ENCODE results near the gene KRTAP6-3. TPM values are rescaled to one million over a fixed set of nuclear protein-coding genes. Genes with fewer than 3 reads are reported as not detected.

Gene KRTAP6-3
- total and polyA plus RNA-seq, 2 of the 13 experiments (the other 11 are each of a cell fraction or from before 2014, with no cell fraction given), result not detected

GRCh38 chr21:30561957-30562356, 30.3 kb upstream of the KRTAP6-3 start:
- H3K36me3 ChIP-seq (replicated peaks in 1 of 2; ENCODE audit: control insufficient read depth in 1 of 2, insufficient read depth in 2 of 2, low read length in 2 of 2), result no peaks in the 10 kb centered on the region
- H3K4me2 ChIP-seq (ENCODE audit: low read depth, low read length), result no peak overlapping the region
- ATAC-seq (no peak), DNase-seq (ENCODE audit: low spot score) (no peak), FAIRE-seq (no peak)
- H4K20me1 ChIP-seq (ENCODE audit: insufficient read depth, low read length), result no peaks in the 10 kb centered on the region
- H3K9me3 ChIP-seq (ENCODE audit: low read length), result peaks cover 83% of the 10 kb centered on the region
- CTCF ChIA-PET (ENCODE audit: low intra/inter-chr PET ratio, low total read pairs), result no interaction called here
- WGBS (ENCODE audit: low lambda C conversion rate), result 13% methylated on average over 2 of the region's 2 CpGs
- no peak overlapping the region for H3K27ac ChIP-seq (ENCODE audit: extremely low read length, insufficient read depth, low read length)
- H3K27me3 ChIP-seq (ENCODE audit: control insufficient read depth in 1 of 2, insufficient read depth in 2 of 2, low read length in 2 of 2), result no peaks in the 10 kb centered on the region
- intact Hi-C loops (cut with micrococcal nuclease; ENCODE audit: unreplicated experiment), result no loop called here
- BruUV-seq (replicated peaks), result no TSS peak
- H2AFZ ChIP-seq (ENCODE audit: low read length), result no peak overlapping the region
- in situ Hi-C loops (cut with HindIII; ENCODE audit: extremely low pct_ligation_motif_present, low pct_unique_long_range_greater_than_20kb), result no loop called here
- TF ChIP-seq CEBPB (IDR thresholded peaks at IDR 0.05; ENCODE audit: borderline replicate concordance, low read depth, low read length), result peak; percentile 62
- TF ChIP-seq ZBTB21 (CRISPR knock-in tag; IDR thresholded peaks at IDR 0.05), result no peak
- H3K79me2 ChIP-seq (ENCODE audit: insufficient read depth, low read length), result no peaks in the 10 kb centered on the region
- H3K9ac ChIP-seq (ENCODE audit: insufficient read depth, low read depth, low read length), result no peak overlapping the region
- H3K4me3 ChIP-seq (replicated peaks in 1 of 3; ENCODE audit: insufficient read depth in 1 of 3, low read depth in 2 of 3, low read length in 3 of 3), result no peak overlapping the region
- POLR2A ChIA-PET, result no interaction called here
- no peaks in the 10 kb centered on the region for H3K4me1 ChIP-seq (ENCODE audit: insufficient read depth, low read length)

- H3K27ac ChIP-seq (ENCODE audit: extremely low read length, insufficient read depth, low read length), result no peak overlapping the region
- no peak overlapping the region for H3K4me3 ChIP-seq (replicated peaks in 1 of 3; ENCODE audit: insufficient read depth in 1 of 3, low read depth in 2 of 3, low read length in 3 of 3)
- no peak overlapping the region for H3K9ac ChIP-seq (ENCODE audit: insufficient read depth, low read depth, low read length)
- POLR2A ChIA-PET, result no interaction called here
- in situ Hi-C loops (cut with HindIII; ENCODE audit: extremely low pct_ligation_motif_present, low pct_unique_long_range_greater_than_20kb) (no loop called here), intact Hi-C loops (cut with micrococcal nuclease; ENCODE audit: unreplicated experiment) (no loop called here)
- CTCF ChIA-PET (ENCODE audit: low intra/inter-chr PET ratio, low total read pairs), result no interaction called here
- ATAC-seq (no peak), FAIRE-seq (no peak), DNase-seq (ENCODE audit: low spot score) (no peak)
- H3K79me2 ChIP-seq (ENCODE audit: insufficient read depth, low read length), result no peaks in the 10 kb centered on the region
- BruUV-seq (replicated peaks), result no TSS peak
- H3K4me1 ChIP-seq (ENCODE audit: insufficient read depth, low read length), result no peaks in the 10 kb centered on the region
- no peaks in the 10 kb centered on the region for H3K27me3 ChIP-seq (ENCODE audit: control insufficient read depth in 1 of 2, insufficient read depth in 2 of 2, low read length in 2 of 2)
- WGBS (ENCODE audit: low lambda C conversion rate), result 19% methylated on average over 6 of the region's 6 CpGs
- H3K36me3 ChIP-seq (replicated peaks in 1 of 2; ENCODE audit: control insufficient read depth in 1 of 2, insufficient read depth in 2 of 2, low read length in 2 of 2), result no peaks in the 10 kb centered on the region
- H3K9me3 ChIP-seq (ENCODE audit: low read length), result peaks cover 83% of the 10 kb centered on the region
- no peak overlapping the region for H3K4me2 ChIP-seq (ENCODE audit: low read depth, low read length)
- H4K20me1 ChIP-seq (ENCODE audit: insufficient read depth, low read length), result no peaks in the 10 kb centered on the region
- no peak overlapping the region for H2AFZ ChIP-seq (ENCODE audit: low read length)
- TF ChIP-seq CREM (IDR thresholded peaks at IDR 0.05), result no peak
- no peak for TF ChIP-seq CREM (CRISPR knock-in tag; IDR thresholded peaks at IDR 0.05)
- TF ChIP-seq, protein P1, sequence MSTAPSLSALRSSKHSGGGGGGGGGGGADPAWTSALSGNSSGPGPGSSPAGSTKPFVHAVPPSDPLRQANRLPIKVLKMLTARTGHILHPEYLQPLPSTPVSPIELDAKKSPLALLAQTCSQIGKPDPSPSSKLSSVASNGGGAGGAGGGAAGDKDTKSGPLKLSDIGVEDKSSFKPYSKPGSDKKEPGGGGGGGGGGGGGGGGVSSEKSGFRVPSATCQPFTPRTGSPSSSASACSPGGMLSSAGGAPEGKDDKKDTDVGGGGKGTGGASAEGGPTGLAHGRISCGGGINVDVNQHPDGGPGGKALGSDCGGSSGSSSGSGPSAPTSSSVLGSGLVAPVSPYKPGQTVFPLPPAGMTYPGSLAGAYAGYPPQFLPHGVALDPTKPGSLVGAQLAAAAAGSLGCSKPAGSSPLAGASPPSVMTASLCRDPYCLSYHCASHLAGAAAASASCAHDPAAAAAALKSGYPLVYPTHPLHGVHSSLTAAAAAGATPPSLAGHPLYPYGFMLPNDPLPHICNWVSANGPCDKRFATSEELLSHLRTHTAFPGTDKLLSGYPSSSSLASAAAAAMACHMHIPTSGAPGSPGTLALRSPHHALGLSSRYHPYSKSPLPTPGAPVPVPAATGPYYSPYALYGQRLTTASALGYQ (CRISPR knock-in tag; IDR thresholded peaks at IDR 0.05), result no peak
- TF ChIP-seq REST (IDR thresholded peaks at IDR 0.05; ENCODE audit: borderline replicate concordance in 1 of 2, low read depth in 1 of 2, low read length in 2 of 2), result no peak
- TF ChIP-seq NFKB2 (CRISPR knock-in tag; IDR thresholded peaks at IDR 0.05; ENCODE audit: borderline replicate concordance), result no peak
- no peak for TF ChIP-seq WIZ (CRISPR knock-in tag; IDR thresholded peaks at IDR 0.05)
- TF ChIP-seq JARID2 (CRISPR knock-in tag; IDR thresholded peaks at IDR 0.05; ENCODE audit: insufficient replicate concordance), result no peak
- no peak for TF ChIP-seq GABPA (IDR thresholded peaks at IDR 0.05; ENCODE audit: low read depth, low read length)
- no peak for TF ChIP-seq GABPA (CRISPR knock-in tag; IDR thresholded peaks at IDR 0.05; ENCODE audit: low read depth)
- TF ChIP-seq HES4 (CRISPR knock-in tag; IDR thresholded peaks at IDR 0.05; ENCODE audit: borderline replicate concordance), result no peak
- TF ChIP-seq ZNF136 (CRISPR knock-in tag; IDR thresholded peaks at IDR 0.05; ENCODE audit: low read depth), result no peak
- no peak for TF ChIP-seq ELF3 (CRISPR knock-in tag; IDR thresholded peaks at IDR 0.05)
These were observed 29.2 kb upstream of the KRTAP6-3 start for GRCh38 chr21:30563072-30563471.
